ENCODE results near the gene ZNF529. TPM values are rescaled to one million over a fixed set of nuclear protein-coding genes. Genes with fewer than 3 reads are reported as not detected.

Gene ZNF529
- total RNA-seq, 4 donors from 2014 or later, result 7.0 to 13.3 (median 10.7) TPM

- no peak for DNase-seq (ENCODE audit: low spot score in 2 of 2)
- no peak overlapping the region for H3K4me3 ChIP-seq
- TF ChIP-seq CTCF (IDR thresholded peaks at IDR 0.05) (no peak), EP300 (IDR thresholded peaks at IDR 0.05) (no peak), POLR2AphosphoS5 (IDR thresholded peaks at IDR 0.05) (no peak), POLR2A (IDR thresholded peaks at IDR 0.05) (no peak)
- peaks cover 46% of the 10 kb centered on the region for H3K9me3 ChIP-seq
- WGBS, result 94% methylated on average over 1 of the region's 1 CpG
- H3K27me3 ChIP-seq, result no peaks in the 10 kb centered on the region
- peaks cover 72% of the 10 kb centered on the region for H3K36me3 ChIP-seq
- H3K4me1 ChIP-seq, result no peaks in the 10 kb centered on the region
- H3K27ac ChIP-seq, result no peak overlapping the region
These were observed 8.7 kb downstream of the ZNF529 start for GRCh38 chr19:36564391-36564790.

GRCh38 chr19:36547001-36547732 is 25.9 kb downstream of the ZNF529 start:
- no peak overlapping the region for H3K4me3 ChIP-seq

GRCh38 chr19:36528921-36529518 is 44.1 kb downstream of the ZNF529 start:
- no peaks in the 10 kb centered on the region for H3K27me3 ChIP-seq
- H3K9me3 ChIP-seq, result peaks cover 12% of the 10 kb centered on the region
- DNase-seq (ENCODE audit: low spot score in 2 of 2), result no peak
- H3K4me1 ChIP-seq, result peaks cover 17% of the 10 kb centered on the region
- WGBS, result 6% methylated on average over 12 of the region's 12 CpGs
- H3K4me3 ChIP-seq, result peak overlapping the region; percentile 74
- H3K27ac ChIP-seq, result peak overlapping the region; percentile 87
- H3K36me3 ChIP-seq, result peaks cover 8% of the 10 kb centered on the region
- TF ChIP-seq POLR2AphosphoS5 (IDR thresholded peaks at IDR 0.05) (no peak), CTCF (IDR thresholded peaks at IDR 0.05) (no peak), POLR2A (IDR thresholded peaks at IDR 0.05) (no peak), EP300 (IDR thresholded peaks at IDR 0.05) (no peak)

More at GRCh38 chr19:36547001-36547732, 25.9 kb downstream of the ZNF529 start:
- no peak for DNase-seq (ENCODE audit: low spot score in 2 of 2)
- WGBS, result 95% methylated on average over 5 of the region's 5 CpGs
- no peak overlapping the region for H3K27ac ChIP-seq
- no peak for TF ChIP-seq CTCF (IDR thresholded peaks at IDR 0.05)
- no peak for TF ChIP-seq POLR2A (IDR thresholded peaks at IDR 0.05)
- TF ChIP-seq POLR2AphosphoS5 (IDR thresholded peaks at IDR 0.05), result no peak
- no peak for TF ChIP-seq EP300 (IDR thresholded peaks at IDR 0.05)
- H3K36me3 ChIP-seq, result peaks cover 81% of the 10 kb centered on the region
- no peaks in the 10 kb centered on the region for H3K27me3 ChIP-seq
- H3K4me1 ChIP-seq, result no peaks in the 10 kb centered on the region
- peaks cover 76% of the 10 kb centered on the region for H3K9me3 ChIP-seq

GRCh38 chr19:36528194-36528920 is 44.7 kb downstream of the ZNF529 start, which contains the start of gene ZNF260:
Gene ZNF260, minus strand, starts transcription at chr19:36528271. Its CDS starts 13,033 bp downstream, at chr19:36515238.
- Histone ChIP-seq H3K36me3 (peaks cover 14% of the 10 kb centered on the region), H3K4me3 (peak within 1 kb of the TSS; percentile 74), H3K9me3 (peaks cover 6% of the 10 kb centered on the region), H3K4me1 (peaks cover 17% of the 10 kb centered on the region), H3K27ac (peak within 1 kb of the TSS; percentile 87), H3K27me3 (no peaks in the 10 kb centered on the region)
- WGBS, result 0% methylated on average over 45 of the region's 55 CpGs
- DNase-seq (ENCODE audit: low spot score in 2 of 2), result peak; percentile 97 to 98
- TF ChIP-seq EP300 (IDR thresholded peaks at IDR 0.05) (no peak), POLR2A (IDR thresholded peaks at IDR 0.05) (peak in 1 of 2 donors; percentile 37), POLR2AphosphoS5 (IDR thresholded peaks at IDR 0.05) (peak in 2 of 3 donors; percentile 16 to 34), CTCF (IDR thresholded peaks at IDR 0.05) (no peak)

- WGBS, result 1% methylated on average over 13 of the region's 13 CpGs
These were observed 45.3 kb downstream of the ZNF529 start for GRCh38 chr19:36527873-36528193.

More at GRCh38 chr19:36527873-36528193, 45.3 kb downstream of the ZNF529 start:
- Histone ChIP-seq H3K36me3 (peaks cover 19% of the 10 kb centered on the region), H3K4me3 (peak overlapping the region; percentile 74), H3K27me3 (no peaks in the 10 kb centered on the region), H3K9me3 (peaks cover 6% of the 10 kb centered on the region), H3K27ac (peak overlapping the region; percentile 87), H3K4me1 (peaks cover 17% of the 10 kb centered on the region)
- TF ChIP-seq POLR2A (IDR thresholded peaks at IDR 0.05) (no peak), CTCF (IDR thresholded peaks at IDR 0.05) (no peak), EP300 (IDR thresholded peaks at IDR 0.05) (no peak), POLR2AphosphoS5 (IDR thresholded peaks at IDR 0.05) (no peak)
- DNase-seq (ENCODE audit: low spot score in 2 of 2), result no peak

Measured in suprapubic skin (tissue), 4 donors.